ENCODE results near the gene SCN1A. TPM values are rescaled to one million over a fixed set of nuclear protein-coding genes. Genes with fewer than 3 reads are reported as not detected.

SCN1A gene
- total and polyA plus RNA-seq, 2 of the 13 experiments (the other 11 are each of a cell fraction or from before 2014, with no cell fraction given) = 19.9 to 39.4 TPM

GRCh38 chr2:166135152-166135848 lies 7.5 kb upstream of the SCN1A start (continued):
- no peak for TF ChIP-seq NFE2L2 (IDR thresholded peaks at IDR 0.05; ENCODE audit: low read length)
- TF ChIP-seq ZIK1 (CRISPR knock-in tag; IDR thresholded peaks at IDR 0.05; ENCODE audit: borderline replicate concordance, low read depth) = no peak
- no peak for TF ChIP-seq BHLHE40 (IDR thresholded peaks at IDR 0.05; ENCODE audit: low read length)
- no peak for TF ChIP-seq HNRNPLL (IDR thresholded peaks at IDR 0.05; ENCODE audit: low read depth, low read length, poor library complexity, severe bottlenecking)
- no peak for TF ChIP-seq SPEN (CRISPR knock-in tag; IDR thresholded peaks at IDR 0.05; ENCODE audit: low read depth)
- TF ChIP-seq CSRNP2 (CRISPR knock-in tag; conservative IDR thresholded peaks at IDR 0.05; ENCODE audit: low read depth) = no peak
- no peak for TF ChIP-seq RAD51 (IDR thresholded peaks at IDR 0.05; ENCODE audit: borderline replicate concordance)
- TF ChIP-seq ZBTB4 (CRISPR knock-in tag; IDR thresholded peaks at IDR 0.05; ENCODE audit: borderline replicate concordance) = no peak
- TF ChIP-seq KLF9 (CRISPR knock-in tag; IDR thresholded peaks at IDR 0.05; ENCODE audit: low read depth) = no peak
- peak; percentile 91; the same call in 1 of the 2 replicates for TF ChIP-seq AHDC1 (CRISPR knock-in tag; IDR thresholded peaks at IDR 0.05; ENCODE audit: borderline replicate concordance)
- TF ChIP-seq ZGPAT (CRISPR knock-in tag; IDR thresholded peaks at IDR 0.05) = no peak
- no peak; the same call in 1 of the 2 replicates for TF ChIP-seq ZBTB37 (CRISPR knock-in tag; IDR thresholded peaks at IDR 0.05)
- TF ChIP-seq ZNF607 (CRISPR knock-in tag; IDR thresholded peaks at IDR 0.05; ENCODE audit: borderline replicate concordance) = no peak
